Parietal lobe (tissue), 1 donor: ENCODE measurements around the gene KAZALD1. TPM values are rescaled to one million over a fixed set of nuclear protein-coding genes. Genes with fewer than 3 reads are reported as not detected.

Experiments used
- total RNA-seq: library from RNA; depleted of rRNA; stranded (reverse); fragments of >200 nt; gene quantifications from one replicate; pipeline ENCODE4 v1.2.3, GENCODE V29; 2014

Gene KAZALD1
- total RNA-seq = 0.94 TPM

GRCh38 chr10:101061624-101062231, at the start of gene KAZALD1:
KAZALD1 (plus strand) TSS chr10:101061989; CDS start chr10:101062593, 604 bp downstream.

GRCh38 chr10:101031128-101031795, 30.5 kb upstream of the KAZALD1 start, which contains the start of the genes PDZD7 and SFXN3:
PDZD7 (minus strand) TSS chr10:101031129; CDS start chr10:101030219, 910 bp downstream.
SFXN3 (plus strand) TSS chr10:101031234; CDS start chr10:101034695, 3,461 bp downstream.

Other genes starting within 250 kb of the KAZALD1 start
- gene SLF2, start 149.0 kb upstream of the KAZALD1 start, total RNA-seq = 76.4 TPM
- gene SEMA4G, start 92.5 kb upstream of the KAZALD1 start, total RNA-seq = 15.0 TPM
- gene MRPL43, start 74.5 kb upstream of the KAZALD1 start, total RNA-seq = 45.1 TPM
- 6.3 TPM for gene TWNK, start 74.4 kb upstream of the KAZALD1 start, total RNA-seq
- 24.7 TPM for gene LZTS2, start 62.2 kb upstream of the KAZALD1 start, total RNA-seq
- 12.5 TPM for gene PDZD7, start 30.9 kb upstream of the KAZALD1 start, total RNA-seq
- 99.2 TPM for gene SFXN3, start 30.8 kb upstream of the KAZALD1 start, total RNA-seq
- not detected for gene TLX1, start 69.3 kb downstream of the KAZALD1 start, total RNA-seq
- not detected for gene LBX1, start 167.5 kb downstream of the KAZALD1 start, total RNA-seq